ENCODE data around the gene RTN4RL1. TPM values are rescaled to one million over a fixed set of nuclear protein-coding genes. Genes with fewer than 3 reads are reported as not detected.
A peak's percentile ranks its signal among the peaks of the same experiment; 100 is the strongest.
"Not testable (repeated sequence)": the region's sequence is repeated elsewhere in the genome, so short reads cannot be mapped to it uniquely, and the experiment has no call there.

RTN4RL1 gene
- polyA plus RNA-seq, 1 donor from 2014 or later = 0.44 TPM

- peaks cover 0 to 1% (median 0%) of the 10 kb centered on the region in 3 donors for H3K9me3 Mint-ChIP-seq
- peaks cover 24% of the 10 kb centered on the region for H3K27me3 Mint-ChIP-seq
- H3K4me3 Mint-ChIP-seq = peak overlapping the region in 1 of 4 donors; percentile 72
- peak overlapping the region in 1 of 3 donors; percentile 79 for H3K27ac Mint-ChIP-seq
- peaks cover 4 to 6% (median 5%) of the 10 kb centered on the region in 3 donors for H3K4me1 Mint-ChIP-seq
- H3K36me3 Mint-ChIP-seq = peaks cover 1% of the 10 kb centered on the region
Measured at GRCh38 chr17:2017274-2017941, 7.7 kb downstream of the RTN4RL1 start.

- H3K9me3 Mint-ChIP-seq = peaks cover 0 to 1% (median 0%) of the 10 kb centered on the region in 3 donors
Measured at GRCh38 chr17:2016494-2016893, 8.6 kb downstream of the RTN4RL1 start.

GRCh38 chr17:2015314-2015713 is 9.8 kb downstream of the RTN4RL1 start:
- H3K27me3 Mint-ChIP-seq = peaks cover 32% of the 10 kb centered on the region
- peaks cover 2% of the 10 kb centered on the region for H3K36me3 Mint-ChIP-seq
- H3K9me3 Mint-ChIP-seq = peaks cover 0 to 1% (median 0%) of the 10 kb centered on the region in 3 donors
- no peak overlapping the region for H3K4me3 Mint-ChIP-seq
- peak overlapping the region in 1 of 3 donors; percentile 59 for H3K27ac Mint-ChIP-seq
- peaks cover 0 to 5% (median 3%) of the 10 kb centered on the region in 3 donors for H3K4me1 Mint-ChIP-seq

More at GRCh38 chr17:2016494-2016893, 8.6 kb downstream of the RTN4RL1 start:
- Mint-ChIP-seq H3K27ac (no peak overlapping the region), H3K27me3 (peaks cover 29% of the 10 kb centered on the region), H3K36me3 (peaks cover 2% of the 10 kb centered on the region), H3K4me1 (peaks cover 3 to 5% (median 5%) of the 10 kb centered on the region in 3 donors), H3K4me3 (no peak overlapping the region)

GRCh38 chr17:2013994-2014317 is 11.2 kb downstream of the RTN4RL1 start:
- peaks cover 0 to 5% (median 3%) of the 10 kb centered on the region in 3 donors for H3K4me1 Mint-ChIP-seq
- peaks cover 2% of the 10 kb centered on the region for H3K36me3 Mint-ChIP-seq
- H3K4me3 Mint-ChIP-seq = no peak overlapping the region
- H3K27me3 Mint-ChIP-seq = peaks cover 29% of the 10 kb centered on the region
- peaks cover 0 to 1% (median 0%) of the 10 kb centered on the region in 3 donors for H3K9me3 Mint-ChIP-seq
- H3K27ac Mint-ChIP-seq = no peak overlapping the region

- not testable (repeated sequence) for H3K4me3 Mint-ChIP-seq, H3K9me3 Mint-ChIP-seq, H3K4me1 Mint-ChIP-seq, H3K36me3 Mint-ChIP-seq
- Mint-ChIP-seq H3K27ac (peak overlapping the region in 2 of 3 donors; percentile 46 to 93), H3K27me3 (peaks cover 27% of the 10 kb centered on the region)
Measured at GRCh38 chr17:2013220-2013993, 11.7 kb downstream of the RTN4RL1 start.

GRCh38 chr17:2012499-2012898 is 12.6 kb downstream of the RTN4RL1 start:
- Mint-ChIP-seq H3K9me3 (peaks cover 0 to 1% (median 0%) of the 10 kb centered on the region in 3 donors), H3K4me1 (peaks cover 0 to 2% (median 0%) of the 10 kb centered on the region in 3 donors), H3K27ac (peak overlapping the region in 2 of 3 donors; percentile 46 to 93), H3K36me3 (peaks cover 2% of the 10 kb centered on the region), H3K27me3 (peaks cover 25% of the 10 kb centered on the region), H3K4me3 (no peak overlapping the region)

- Mint-ChIP-seq H3K9me3 (peaks cover 0 to 1% (median 0%) of the 10 kb centered on the region in 3 donors), H3K4me3 (no peak overlapping the region), H3K27me3 (peaks cover 25% of the 10 kb centered on the region), H3K27ac (peak overlapping the region in 1 of 3 donors; percentile 43), H3K36me3 (peaks cover 2% of the 10 kb centered on the region), H3K4me1 (peaks cover 0 to 2% (median 0%) of the 10 kb centered on the region in 3 donors)
Measured at GRCh38 chr17:2011411-2012371, 13.4 kb downstream of the RTN4RL1 start.

GRCh38 chr17:2009737-2010136 is 15.4 kb downstream of the RTN4RL1 start:
- H3K4me1 Mint-ChIP-seq = peaks cover 0 to 2% (median 0%) of the 10 kb centered on the region in 3 donors
- peaks cover 22% of the 10 kb centered on the region for H3K27me3 Mint-ChIP-seq
- H3K4me3 Mint-ChIP-seq = no peak overlapping the region
- peaks cover 2% of the 10 kb centered on the region for H3K36me3 Mint-ChIP-seq
- H3K27ac Mint-ChIP-seq = no peak overlapping the region
- peaks cover 0 to 1% (median 0%) of the 10 kb centered on the region in 3 donors for H3K9me3 Mint-ChIP-seq

GRCh38 chr17:2008332-2009126 is 16.6 kb downstream of the RTN4RL1 start:
- Mint-ChIP-seq H3K4me1 (peaks cover 0 to 2% (median 0%) of the 10 kb centered on the region in 3 donors), H3K9me3 (peaks cover 0 to 1% (median 0%) of the 10 kb centered on the region in 3 donors), H3K36me3 (peaks cover 2% of the 10 kb centered on the region), H3K27me3 (peaks cover 18% of the 10 kb centered on the region), H3K27ac (peak overlapping the region in 1 of 3 donors; percentile 48), H3K4me3 (no peak overlapping the region)

GRCh38 chr17:2004435-2004952 is 20.6 kb downstream of the RTN4RL1 start:
- Mint-ChIP-seq H3K4me3 (no peak overlapping the region), H3K9me3 (no peaks in the 10 kb centered on the region), H3K4me1 (no peaks in the 10 kb centered on the region), H3K27ac (no peak overlapping the region), H3K27me3 (peaks cover 13% of the 10 kb centered on the region), H3K36me3 (no peaks in the 10 kb centered on the region)

GRCh38 chr17:2003525-2003924 is 21.6 kb downstream of the RTN4RL1 start:
- Mint-ChIP-seq H3K36me3 (no peaks in the 10 kb centered on the region), H3K9me3 (no peaks in the 10 kb centered on the region), H3K27me3 (peaks cover 19% of the 10 kb centered on the region), H3K27ac (no peak overlapping the region), H3K4me1 (peaks cover 0 to 2% (median 0%) of the 10 kb centered on the region in 3 donors), H3K4me3 (no peak overlapping the region)

GRCh38 chr17:2002767-2003329 is 22.3 kb downstream of the RTN4RL1 start:
- H3K4me1 Mint-ChIP-seq = peaks cover 0 to 2% (median 0%) of the 10 kb centered on the region in 3 donors
- H3K9me3 Mint-ChIP-seq = no peaks in the 10 kb centered on the region
- no peaks in the 10 kb centered on the region for H3K36me3 Mint-ChIP-seq
- peaks cover 19% of the 10 kb centered on the region for H3K27me3 Mint-ChIP-seq
- no peak overlapping the region for H3K27ac Mint-ChIP-seq
- H3K4me3 Mint-ChIP-seq = no peak overlapping the region

GRCh38 chr17:1999557-2000251 is 25.4 kb downstream of the RTN4RL1 start:
- H3K36me3 Mint-ChIP-seq = no peaks in the 10 kb centered on the region
- no peak overlapping the region for H3K27ac Mint-ChIP-seq
- peaks cover 0 to 2% (median 0%) of the 10 kb centered on the region in 3 donors for H3K4me1 Mint-ChIP-seq
- H3K27me3 Mint-ChIP-seq = peaks cover 31% of the 10 kb centered on the region
- peak overlapping the region in 1 of 4 donors; percentile 38 for H3K4me3 Mint-ChIP-seq
- H3K9me3 Mint-ChIP-seq = no peaks in the 10 kb centered on the region

All from IgD-negative memory B cell (primary cell).